PC-9 (cell line): ENCODE data around the gene DYNLRB1.

Source experiments
- EZH2 ChIP-seq: fragments of 200-600 bp; sonication (generic); IDR thresholded peaks from 2 replicates; pipeline ENCODE4 v1.8.0; 2017; ENCODE audit warnings: antibody characterized with exemption, low read depth
- TF ChIP-seq, protein P1 (sequence below): fragments of 200-600 bp; sonication (generic); conservative IDR thresholded peaks from 2 replicates; pipeline ENCODE4 v1.6.1; 2017; ENCODE audit warnings: mixed run types, antibody characterized with exemption, mild to moderate bottlenecking, moderate library complexity

DNA sequence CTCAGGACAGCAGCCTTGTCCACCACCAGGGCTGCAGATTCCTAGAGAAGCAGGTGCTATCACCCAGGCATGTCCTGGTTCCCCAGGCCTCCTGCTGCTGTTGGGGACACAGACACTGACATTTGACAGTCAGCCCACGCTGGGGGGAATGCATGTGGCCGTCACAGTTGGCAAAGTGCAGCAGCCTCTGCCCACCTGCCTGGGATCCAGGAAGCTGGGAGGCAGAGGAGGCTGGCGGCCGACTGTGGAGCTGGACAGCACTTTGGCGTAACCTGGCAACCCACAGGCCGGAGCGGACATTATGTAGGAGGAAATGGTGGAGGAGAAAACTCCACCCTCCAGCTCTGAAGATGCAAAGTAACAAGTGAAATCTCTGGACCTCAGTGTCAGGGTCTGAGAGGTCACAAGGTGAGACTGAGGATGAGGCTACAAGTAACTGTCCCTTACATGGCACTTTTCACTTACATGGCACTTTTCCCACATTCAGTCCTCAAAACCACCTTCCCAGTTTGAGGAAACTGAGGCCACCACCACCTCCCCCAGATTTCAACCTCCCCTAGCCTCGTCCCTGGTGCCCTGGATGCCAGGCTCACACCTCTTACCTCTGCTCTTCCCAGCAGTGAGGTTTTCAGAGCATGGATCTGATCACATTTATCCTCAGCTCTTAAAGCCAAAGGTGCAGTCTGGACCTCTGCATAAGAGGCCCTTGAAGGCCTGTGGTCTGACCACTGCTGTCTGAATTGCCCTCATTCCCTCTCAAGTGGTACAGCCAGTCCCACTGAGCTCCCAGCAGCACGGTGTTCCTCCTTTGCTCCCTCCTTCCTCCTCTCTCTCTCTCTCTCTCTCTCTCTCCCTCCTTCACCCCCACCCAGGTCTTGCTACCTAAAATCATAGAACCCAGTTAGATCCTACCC lies 51.0 kb downstream of the DYNLRB1 start:
- TF ChIP-seq, protein P1, sequence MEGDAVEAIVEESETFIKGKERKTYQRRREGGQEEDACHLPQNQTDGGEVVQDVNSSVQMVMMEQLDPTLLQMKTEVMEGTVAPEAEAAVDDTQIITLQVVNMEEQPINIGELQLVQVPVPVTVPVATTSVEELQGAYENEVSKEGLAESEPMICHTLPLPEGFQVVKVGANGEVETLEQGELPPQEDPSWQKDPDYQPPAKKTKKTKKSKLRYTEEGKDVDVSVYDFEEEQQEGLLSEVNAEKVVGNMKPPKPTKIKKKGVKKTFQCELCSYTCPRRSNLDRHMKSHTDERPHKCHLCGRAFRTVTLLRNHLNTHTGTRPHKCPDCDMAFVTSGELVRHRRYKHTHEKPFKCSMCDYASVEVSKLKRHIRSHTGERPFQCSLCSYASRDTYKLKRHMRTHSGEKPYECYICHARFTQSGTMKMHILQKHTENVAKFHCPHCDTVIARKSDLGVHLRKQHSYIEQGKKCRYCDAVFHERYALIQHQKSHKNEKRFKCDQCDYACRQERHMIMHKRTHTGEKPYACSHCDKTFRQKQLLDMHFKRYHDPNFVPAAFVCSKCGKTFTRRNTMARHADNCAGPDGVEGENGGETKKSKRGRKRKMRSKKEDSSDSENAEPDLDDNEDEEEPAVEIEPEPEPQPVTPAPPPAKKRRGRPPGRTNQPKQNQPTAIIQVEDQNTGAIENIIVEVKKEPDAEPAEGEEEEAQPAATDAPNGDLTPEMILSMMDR: no peak
- TF ChIP-seq EZH2: no peak
